ENCODE measurements around the gene CDH13.

- TF ChIP-seq CTCF (IDR thresholded peaks at IDR 0.05; ENCODE audit: poor library complexity, severe bottlenecking) (no peak), REST (IDR thresholded peaks at IDR 0.05; ENCODE audit: borderline replicate concordance) (no peak), EZH2 (IDR thresholded peaks at IDR 0.05; ENCODE audit: borderline replicate concordance, insufficient read depth, low read length, poor library complexity, severe bottlenecking) (no peak), EP300 (conservative IDR thresholded peaks at IDR 0.05; ENCODE audit: poor library complexity, severe bottlenecking) (no peak)
Observed at GRCh38 chr16:83305092-83305491, 678.3 kb downstream of the CDH13 start.

All from neural cell (in vitro differentiated cells).